ENCODE results near the gene AMH. TPM values are rescaled to one million over a fixed set of nuclear protein-coding genes. Genes with fewer than 3 reads are reported as not detected.
A peak's percentile ranks its signal among the peaks of the same experiment; 100 is the strongest.

Gene AMH
- total RNA-seq, 1 donor from 2014 or later = 3.5 TPM

DNA sequence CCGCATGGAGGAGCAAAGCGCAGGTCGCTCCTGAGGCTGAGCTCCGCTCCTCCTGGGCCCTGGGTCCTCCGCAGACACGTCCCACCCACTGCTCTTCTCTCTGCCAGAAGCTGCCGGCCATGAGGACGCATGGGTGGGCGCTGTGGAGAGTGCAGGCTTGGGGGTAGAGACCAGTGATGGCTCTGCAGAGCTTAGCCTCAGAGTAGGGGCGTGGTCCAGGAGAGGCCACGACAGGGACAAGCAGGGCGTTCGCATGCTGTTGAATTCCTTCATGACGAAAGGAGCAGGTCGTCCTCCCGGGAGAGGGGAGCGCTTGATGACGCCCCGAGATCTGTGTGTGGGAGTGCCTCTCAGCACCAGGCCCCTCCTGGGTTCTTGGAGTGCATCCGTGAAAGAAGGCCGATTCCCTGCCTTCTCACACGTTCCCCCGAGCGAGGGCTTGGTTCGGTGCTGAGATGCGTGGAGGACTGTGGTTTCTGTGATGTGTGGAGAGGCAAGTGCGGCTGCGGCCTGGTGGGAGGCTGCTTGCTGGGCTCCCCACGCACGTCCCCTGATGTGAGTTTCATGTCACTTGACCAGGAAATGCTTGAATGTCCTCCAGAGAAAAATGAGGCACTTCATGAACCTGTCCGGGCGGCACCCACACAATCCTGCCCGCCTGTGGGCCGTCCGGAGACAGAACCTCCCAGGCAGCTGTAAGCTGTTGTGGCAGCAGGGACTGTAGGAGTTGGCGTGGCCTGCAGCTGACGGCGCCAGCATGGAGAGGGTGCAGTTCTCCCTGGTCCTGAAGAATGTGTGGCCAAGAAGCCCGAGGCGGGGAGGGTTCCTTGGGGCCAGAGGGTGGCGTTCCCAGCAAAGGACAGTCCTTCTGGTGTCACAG is 8.0 kb upstream of the AMH start:
- Histone ChIP-seq H4K20me1 (ENCODE audit: low read depth) (peaks cover 92% of the 10 kb centered on the region), H2AFZ (replicated peaks) (no peak overlapping the region), H3K27me3 (no peaks in the 10 kb centered on the region), H3K4me3 (peak overlapping the region; percentile 72), H3K4me1 (peaks cover 38% of the 10 kb centered on the region), H3F3A (ENCODE audit: low read depth) (peaks cover 30% of the 10 kb centered on the region), H3K36me3 (no peaks in the 10 kb centered on the region), H3K79me2 (ENCODE audit: low read depth) (peaks cover 77% of the 10 kb centered on the region), H3K4me2 (peak overlapping the region; percentile 81), H3K9ac (peak overlapping the region; percentile 8), H3K27ac (no peak overlapping the region), H3K9me3 (ENCODE audit: low read depth) (no peaks in the 10 kb centered on the region)
- Mint-ChIP-seq H3K4me3 (peak overlapping the region; percentile 99), H3K27ac (peak overlapping the region; percentile 93), H3K36me3 (peaks cover 10% of the 10 kb centered on the region), H3K9me3 (no peaks in the 10 kb centered on the region), H3K4me1 (peaks cover 52% of the 10 kb centered on the region), H3K27me3 (ENCODE audit: insufficient read depth, low read depth) (peaks cover 7% of the 10 kb centered on the region)
- DNase-seq (ENCODE audit: low spot score) = no peak
- TF ChIP-seq EZH2 (IDR thresholded peaks at IDR 0.05) (no peak), EZH2phosphoT487 (IDR thresholded peaks at IDR 0.05) (no peak)
- TF ChIP-seq, protein P1, sequence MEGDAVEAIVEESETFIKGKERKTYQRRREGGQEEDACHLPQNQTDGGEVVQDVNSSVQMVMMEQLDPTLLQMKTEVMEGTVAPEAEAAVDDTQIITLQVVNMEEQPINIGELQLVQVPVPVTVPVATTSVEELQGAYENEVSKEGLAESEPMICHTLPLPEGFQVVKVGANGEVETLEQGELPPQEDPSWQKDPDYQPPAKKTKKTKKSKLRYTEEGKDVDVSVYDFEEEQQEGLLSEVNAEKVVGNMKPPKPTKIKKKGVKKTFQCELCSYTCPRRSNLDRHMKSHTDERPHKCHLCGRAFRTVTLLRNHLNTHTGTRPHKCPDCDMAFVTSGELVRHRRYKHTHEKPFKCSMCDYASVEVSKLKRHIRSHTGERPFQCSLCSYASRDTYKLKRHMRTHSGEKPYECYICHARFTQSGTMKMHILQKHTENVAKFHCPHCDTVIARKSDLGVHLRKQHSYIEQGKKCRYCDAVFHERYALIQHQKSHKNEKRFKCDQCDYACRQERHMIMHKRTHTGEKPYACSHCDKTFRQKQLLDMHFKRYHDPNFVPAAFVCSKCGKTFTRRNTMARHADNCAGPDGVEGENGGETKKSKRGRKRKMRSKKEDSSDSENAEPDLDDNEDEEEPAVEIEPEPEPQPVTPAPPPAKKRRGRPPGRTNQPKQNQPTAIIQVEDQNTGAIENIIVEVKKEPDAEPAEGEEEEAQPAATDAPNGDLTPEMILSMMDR (IDR thresholded peaks at IDR 0.05) = no peak

DNA sequence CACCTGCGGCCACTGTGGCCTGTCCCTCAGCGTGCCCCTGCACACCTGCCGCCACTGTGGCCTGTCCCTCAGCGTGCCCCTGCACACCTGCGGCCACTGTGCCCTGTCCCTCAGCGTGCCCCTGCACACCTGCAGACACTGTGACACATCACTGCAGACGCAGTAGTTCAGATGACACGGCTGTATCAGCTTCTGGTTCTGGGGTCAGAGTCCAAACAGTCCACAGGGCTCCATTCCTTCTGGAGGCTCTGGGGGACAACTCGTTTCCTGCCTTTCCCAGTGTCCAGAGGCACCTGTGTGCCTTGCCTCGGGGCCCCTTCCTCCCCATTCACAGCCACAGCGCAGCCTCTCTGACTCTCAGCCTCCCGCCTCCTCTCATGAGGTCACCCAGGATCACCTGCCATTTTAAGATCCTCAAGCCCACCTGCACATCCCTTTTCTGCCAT is 7.0 kb upstream of the AMH start:
- no peak overlapping the region for H3K27ac ChIP-seq
- Mint-ChIP-seq H3K27ac (no peak overlapping the region), H3K9me3 (no peaks in the 10 kb centered on the region)

DNA sequence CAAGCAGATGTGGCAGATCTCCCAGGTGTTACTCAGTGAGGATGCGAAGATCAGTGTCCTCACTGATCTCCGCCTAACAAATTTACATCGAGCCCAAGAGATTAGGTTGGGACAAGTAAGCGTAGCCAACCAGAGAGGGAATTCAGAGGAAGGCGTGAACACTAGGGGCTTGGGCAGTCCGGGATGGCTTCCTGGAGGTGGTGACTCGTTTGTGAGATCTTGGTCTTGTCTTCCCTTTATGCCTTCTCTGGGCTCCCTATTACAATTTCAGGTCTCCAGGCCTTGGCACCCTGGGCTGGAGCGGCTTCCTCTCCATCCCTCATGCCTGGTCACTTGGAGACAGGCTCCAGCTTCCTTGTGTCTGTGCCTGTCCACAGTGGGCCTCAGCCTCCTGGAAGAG is 6.3 kb upstream of the AMH start:
- no peak for TF ChIP-seq EZH2 (IDR thresholded peaks at IDR 0.05)
- Histone ChIP-seq H3K27me3 (no peaks in the 10 kb centered on the region), H3K4me2 (no peak overlapping the region), H3K9me3 (ENCODE audit: low read depth) (no peaks in the 10 kb centered on the region), H3F3A (ENCODE audit: low read depth) (peaks cover 19% of the 10 kb centered on the region), H2AFZ (replicated peaks) (no peak overlapping the region), H3K4me3 (no peak overlapping the region), H3K4me1 (peaks cover 32% of the 10 kb centered on the region), H3K36me3 (no peaks in the 10 kb centered on the region), H3K27ac (no peak overlapping the region), H3K9ac (no peak overlapping the region), H3K79me2 (ENCODE audit: low read depth) (peaks cover 66% of the 10 kb centered on the region), H4K20me1 (ENCODE audit: low read depth) (peaks cover 98% of the 10 kb centered on the region)
- Mint-ChIP-seq H3K36me3 (peaks cover 6% of the 10 kb centered on the region), H3K27ac (no peak overlapping the region), H3K9me3 (no peaks in the 10 kb centered on the region), H3K4me3 (peak overlapping the region; percentile 6), H3K27me3 (ENCODE audit: insufficient read depth, low read depth) (peaks cover 2% of the 10 kb centered on the region), H3K4me1 (peaks cover 42% of the 10 kb centered on the region)
- no peak for DNase-seq (ENCODE audit: low spot score)

More for the DNA sequence above, 7.0 kb upstream of the AMH start:
- Mint-ChIP-seq H3K36me3 (peaks cover 8% of the 10 kb centered on the region), H3K4me3 (no peak overlapping the region), H3K4me1 (peaks cover 47% of the 10 kb centered on the region), H3K27me3 (ENCODE audit: insufficient read depth, low read depth) (peaks cover 2% of the 10 kb centered on the region)
- H3K27me3 ChIP-seq = no peaks in the 10 kb centered on the region
- no peak for DNase-seq (ENCODE audit: low spot score)
- H3K4me3 ChIP-seq = no peak overlapping the region
- no peak overlapping the region for H3K4me2 ChIP-seq
- H3K9ac ChIP-seq = no peak overlapping the region
- peaks cover 100% of the 10 kb centered on the region for H4K20me1 ChIP-seq (ENCODE audit: low read depth)
- H3K4me1 ChIP-seq = peaks cover 38% of the 10 kb centered on the region
- H3K36me3 ChIP-seq = no peaks in the 10 kb centered on the region
- TF ChIP-seq, protein P1 (IDR thresholded peaks at IDR 0.05) = no peak
- TF ChIP-seq EZH2phosphoT487 (IDR thresholded peaks at IDR 0.05) = no peak
- TF ChIP-seq EZH2 (IDR thresholded peaks at IDR 0.05) = no peak
- no peak overlapping the region for H2AFZ ChIP-seq (replicated peaks)
- peaks cover 25% of the 10 kb centered on the region for H3F3A ChIP-seq (ENCODE audit: low read depth)
- no peaks in the 10 kb centered on the region for H3K9me3 ChIP-seq (ENCODE audit: low read depth)
- peaks cover 73% of the 10 kb centered on the region for H3K79me2 ChIP-seq (ENCODE audit: low read depth)
